Measurements from ENCODE around the gene COX17. TPM values are rescaled to one million over a fixed set of nuclear protein-coding genes. Genes with fewer than 3 reads are reported as not detected.
"Not testable (repeated sequence)": the region's sequence is repeated elsewhere in the genome, so short reads cannot be mapped to it uniquely, and the experiment has no call there.

COX17 gene, protein sequence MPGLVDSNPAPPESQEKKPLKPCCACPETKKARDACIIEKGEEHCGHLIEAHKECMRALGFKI
- total RNA-seq: 38.8 TPM

DNA sequence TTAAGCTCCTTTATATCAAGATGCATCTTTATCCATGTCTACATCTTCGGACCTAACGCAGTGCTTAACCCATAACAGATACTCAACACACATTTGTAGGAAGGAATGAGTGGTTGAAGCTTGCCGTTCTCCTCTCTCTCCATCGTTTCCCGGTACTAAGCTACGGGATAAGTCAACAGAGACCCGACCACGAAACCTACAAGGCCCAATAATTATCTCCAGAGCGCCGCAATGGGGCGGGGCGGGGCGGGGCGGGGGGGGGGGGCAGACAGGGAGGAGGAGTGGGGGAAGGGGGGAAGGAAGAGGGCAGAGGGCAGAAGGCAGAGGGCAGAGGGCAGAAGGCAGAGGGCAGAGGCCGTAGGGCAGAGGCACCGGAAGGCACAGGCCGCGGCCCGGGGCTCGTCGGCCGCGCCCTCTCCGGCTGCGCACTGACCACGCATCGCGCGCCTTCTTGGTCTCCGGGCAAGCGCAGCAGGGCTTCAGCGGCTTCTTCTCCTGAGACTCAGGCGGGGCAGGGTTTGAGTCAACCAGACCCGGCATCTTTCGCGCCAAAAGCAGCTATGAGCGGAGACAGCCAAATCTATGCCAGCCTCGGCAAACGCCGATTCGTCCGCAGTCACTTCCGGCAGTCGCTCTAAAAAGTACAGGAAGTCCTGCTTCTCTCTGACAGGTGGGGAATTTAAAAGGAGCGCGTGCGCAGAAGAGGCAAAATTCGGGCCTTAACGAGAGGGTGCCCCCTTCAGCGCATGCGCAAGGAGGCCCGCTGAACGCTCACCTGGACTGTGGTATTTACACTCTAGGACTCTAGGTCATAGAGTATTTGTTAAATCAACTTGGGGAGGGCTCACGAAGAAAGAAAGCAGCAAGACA, at the start of gene COX17:
TSS of gene COX17 (minus strand) at position 636 of the 870 bp plus-strand sequence. CDS start at position 540, 96 bp downstream.
- peak; percentile 95 for DNase-seq (ENCODE audit: low spot score)
- intact Hi-C loops (cut with DNase I): no loop called here

DNA sequence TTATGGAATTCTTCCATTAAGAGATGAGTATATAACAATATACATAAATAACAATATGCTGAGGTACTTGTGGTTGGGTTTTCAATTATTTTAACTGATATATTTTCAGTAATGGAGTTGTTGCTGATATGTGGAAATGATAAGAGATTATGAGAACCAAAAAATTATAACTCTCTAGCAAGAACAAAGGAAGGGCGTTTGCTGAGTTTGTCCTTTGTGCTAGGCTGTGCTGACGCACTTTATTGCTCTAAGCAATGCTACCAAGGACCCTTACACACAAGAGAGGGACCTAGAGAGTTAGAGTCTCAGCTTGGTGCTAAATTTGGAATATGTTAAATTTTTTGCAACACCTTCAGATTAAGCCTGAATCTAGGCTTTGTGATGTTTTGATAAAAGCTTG, 49.7 kb upstream of the COX17 start:
- no peak for ATAC-seq
- no peak for DNase-seq (ENCODE audit: low spot score)
- intact Hi-C loops (cut with DNase I): no loop called here

More for the DNA sequence above, at the start of gene COX17:
- peak; percentile 98 for ATAC-seq

- intact Hi-C loops (cut with DNase I): no loop called here
- DNase-seq (ENCODE audit: low spot score) (no peak), ATAC-seq (no peak)
These were observed 45.8 kb upstream of the COX17 start for GRCh38 chr3:119723022-119723421.

DNA sequence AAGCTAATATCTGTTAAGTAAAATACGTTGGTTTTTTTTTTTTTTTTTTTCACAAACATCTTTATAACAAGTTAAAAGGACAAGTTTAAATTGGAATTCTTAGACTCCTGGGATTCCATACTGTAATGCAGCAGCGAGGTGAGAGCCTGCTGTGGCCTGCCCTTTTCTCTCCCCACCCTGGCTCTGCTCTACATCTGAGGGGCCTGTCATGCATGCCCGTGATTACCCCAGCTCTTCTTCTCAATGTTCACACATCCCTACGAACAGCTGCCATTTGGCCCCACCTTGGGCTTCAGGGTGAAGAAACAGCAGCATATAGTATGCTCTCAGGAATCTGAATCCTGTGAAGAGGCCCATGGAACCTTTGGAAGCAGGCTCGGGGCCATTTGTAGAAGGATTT, 40.3 kb upstream of the COX17 start:
- no peak for DNase-seq (ENCODE audit: low spot score)
- intact Hi-C loops (cut with DNase I): no loop called here
- ATAC-seq: no peak

- intact Hi-C loops (cut with DNase I): no loop called here
- no peak for ATAC-seq
- no peak for DNase-seq (ENCODE audit: low spot score)
These were observed 39.8 kb upstream of the COX17 start for GRCh38 chr3:119716998-119717397.

GRCh38 chr3:119715105-119715504, 37.9 kb upstream of the COX17 start:
- ATAC-seq (no peak), DNase-seq (ENCODE audit: low spot score) (no peak)
- intact Hi-C loops (cut with DNase I): no loop called here

DNA sequence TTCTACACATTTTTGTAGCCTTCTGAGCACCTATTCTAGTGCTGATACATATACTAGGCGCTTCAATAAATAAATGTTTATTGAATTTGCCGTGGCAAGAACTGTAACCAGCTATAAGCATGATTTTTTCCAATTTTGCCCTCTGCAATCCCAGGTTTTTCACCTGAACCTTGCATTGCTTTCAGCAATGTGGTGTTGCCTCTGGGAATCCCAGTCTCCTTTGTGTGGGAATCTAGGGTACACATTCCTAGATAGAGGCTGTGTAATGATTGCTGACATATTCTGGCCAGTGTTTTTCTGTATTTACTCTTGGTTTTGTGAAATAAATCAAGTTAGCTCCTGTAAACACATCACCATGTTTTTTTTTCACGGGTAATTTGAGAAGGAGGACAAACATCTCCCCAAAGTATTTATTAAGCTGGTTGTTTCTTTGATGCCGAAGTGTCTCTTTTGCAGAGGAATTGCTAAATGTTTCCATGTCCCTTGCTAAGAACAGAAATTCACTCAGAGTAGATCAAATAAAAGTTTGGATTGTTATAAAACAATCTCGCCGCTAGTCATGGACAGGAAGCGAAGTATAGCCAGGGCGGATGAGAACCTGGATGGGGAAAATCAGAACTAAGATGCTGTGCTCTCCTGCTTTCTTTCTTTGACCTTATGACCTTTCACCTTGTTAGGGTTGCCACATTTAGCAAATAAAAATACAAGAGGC, 26.8 kb upstream of the COX17 start:
- DNase-seq (ENCODE audit: low spot score) (no peak), ATAC-seq (no peak)
- intact Hi-C loops (cut with DNase I): no loop called here

- intact Hi-C loops (cut with DNase I): no loop called here
- peak; percentile 99 for DNase-seq (ENCODE audit: low spot score)
- peak; percentile 100 for ATAC-seq
These were observed 25.6 kb upstream of the COX17 start, which contains the start of gene CFAP91 for GRCh38 chr3:119702530-119703527. CFAP91 (plus strand) TSS chr3:119703022; CDS start chr3:119703099, 77 bp downstream.

GRCh38 chr3:119700920-119701734, 23.9 kb upstream of the COX17 start:
- DNase-seq (ENCODE audit: low spot score) (no peak), ATAC-seq (no peak)
- intact Hi-C loops (cut with DNase I): no loop called here

DNA sequence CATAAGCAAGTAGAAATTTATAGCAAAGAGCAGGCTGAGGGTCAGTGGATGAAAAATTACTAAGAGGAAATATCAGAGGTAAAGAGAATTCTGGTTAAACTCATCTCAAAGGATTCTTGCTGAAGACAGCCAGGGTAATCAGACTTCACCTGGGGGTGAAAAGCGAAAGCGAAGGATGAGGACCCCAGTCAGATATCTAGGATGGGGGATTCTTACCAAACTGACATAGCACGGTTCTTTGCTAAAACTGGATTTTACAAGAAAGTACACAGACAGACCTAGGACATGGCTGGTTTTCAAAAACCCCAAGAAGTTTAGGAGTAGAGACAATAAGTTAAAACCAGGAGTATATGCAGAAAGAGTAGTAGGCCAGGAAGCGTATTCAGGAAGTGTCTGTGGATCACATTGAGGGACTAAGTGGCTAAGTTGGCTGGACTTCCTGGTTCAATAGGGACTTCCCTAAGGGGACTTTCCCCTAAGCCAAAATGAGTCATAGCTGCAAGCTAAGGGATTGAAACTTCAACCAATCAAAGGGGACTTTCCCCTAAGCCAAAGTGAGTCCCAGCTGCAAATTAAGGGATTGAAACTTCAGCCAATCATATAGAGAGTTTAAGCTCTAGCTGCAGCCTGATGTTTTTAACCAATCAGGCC, 23.2 kb upstream of the COX17 start:
- DNase-seq (ENCODE audit: low spot score) (no peak), ATAC-seq (no peak)
- intact Hi-C loops (cut with DNase I): no loop called here

DNA sequence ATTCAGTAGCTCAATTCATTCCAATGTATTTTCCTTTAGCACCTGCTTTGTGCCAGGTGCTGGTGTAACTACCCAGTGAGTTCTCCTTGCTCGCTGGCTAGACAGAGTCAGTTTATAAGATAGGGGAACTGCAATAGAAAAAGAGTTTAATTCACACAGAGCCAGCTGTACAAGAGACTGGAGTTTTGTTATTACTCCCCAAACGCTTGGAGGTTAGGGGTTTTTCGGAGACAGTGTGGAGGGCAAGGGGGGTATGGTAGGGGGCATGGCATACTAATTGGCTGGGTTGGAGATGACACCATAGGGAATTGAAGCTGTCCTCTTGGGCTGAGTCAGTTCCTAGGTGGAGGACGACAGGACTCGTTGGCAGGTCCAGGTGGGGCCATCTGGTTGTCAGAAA, 20.2 kb upstream of the COX17 start:
- ATAC-seq (no peak), DNase-seq (ENCODE audit: low spot score) (no peak)
- intact Hi-C loops (cut with DNase I): no loop called here

- intact Hi-C loops (cut with DNase I): no loop called here
These were observed 18.3 kb upstream of the COX17 start for GRCh38 chr3:119695480-119695879.

GRCh38 chr3:119690043-119690656, 12.9 kb upstream of the COX17 start:
- no peak for ATAC-seq
- intact Hi-C loops (cut with DNase I): no loop called here
- no peak for DNase-seq (ENCODE audit: low spot score)

More at GRCh38 chr3:119695480-119695879, 18.3 kb upstream of the COX17 start:
- DNase-seq (ENCODE audit: low spot score) (no peak), ATAC-seq (no peak)

DNA sequence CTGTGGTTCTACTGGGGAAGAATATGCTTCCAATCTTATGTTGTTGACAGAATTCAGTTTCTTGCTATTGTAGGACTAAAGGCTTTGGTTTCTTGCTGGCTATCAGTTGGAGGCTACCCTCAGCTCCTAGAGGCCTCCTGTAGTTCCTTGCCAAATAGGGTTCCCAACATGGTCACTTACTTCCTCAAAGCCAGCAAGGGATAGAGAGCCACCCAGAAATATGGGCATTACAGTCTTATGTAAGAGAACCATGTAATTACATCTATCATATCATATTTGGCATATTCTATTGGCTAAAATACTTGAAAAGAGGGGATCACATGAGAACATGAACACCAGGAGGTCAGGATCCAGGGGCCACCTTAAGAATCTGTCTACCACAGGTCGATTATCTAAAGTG, 6.2 kb upstream of the COX17 start:
- ATAC-seq: no peak
- DNase-seq (ENCODE audit: low spot score): no peak
- intact Hi-C loops (cut with DNase I): no loop called here

DNA sequence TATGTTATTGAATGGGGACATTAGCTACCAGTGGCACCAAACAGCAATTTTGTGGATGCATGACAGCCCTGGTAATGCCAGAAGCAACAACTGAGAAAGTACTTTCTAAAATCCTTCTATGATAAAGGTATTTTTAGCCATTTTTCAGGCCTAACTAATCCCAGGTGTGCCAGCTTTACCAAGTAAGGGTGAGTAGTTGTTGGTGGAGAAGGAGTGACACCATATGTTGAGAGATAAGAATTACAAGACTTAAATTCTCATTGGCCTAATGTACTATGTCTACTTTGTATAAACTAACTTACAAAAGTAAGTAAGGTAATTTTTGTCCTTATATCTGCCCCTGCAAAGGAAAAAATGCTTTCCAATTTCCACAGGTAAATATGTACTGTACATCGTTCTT, 4.1 kb upstream of the COX17 start:
- DNase-seq (ENCODE audit: low spot score) (no peak), ATAC-seq (no peak)
- intact Hi-C loops (cut with DNase I): no loop called here

GRCh38 chr3:119679874-119680273, 2.7 kb upstream of the COX17 start:
- DNase-seq (ENCODE audit: low spot score) (no peak), ATAC-seq (no peak)
- intact Hi-C loops (cut with DNase I): no loop called here

- ATAC-seq; intact Hi-C loops (cut with DNase I); DNase-seq (ENCODE audit: low spot score): not testable (repeated sequence)
These were observed 1.0 kb upstream of the COX17 start for GRCh38 chr3:119678209-119678608.
